Measurements from ENCODE around the gene MYO5A.

Gene MYO5A

GRCh38 chr15:52499506-52499905 is 29.2 kb downstream of the MYO5A start:
- H3K4me3 ChIP-seq (ENCODE audit: low read length, poor library complexity, severe bottlenecking) = no peak overlapping the region
- H4K20me1 ChIP-seq (ENCODE audit: insufficient read depth, low read length, poor library complexity, severe bottlenecking) = no peaks in the 10 kb centered on the region
- H3K9ac ChIP-seq (ENCODE audit: low read depth, low read length, poor library complexity, severe bottlenecking) = no peak overlapping the region
- H2AFZ ChIP-seq (ENCODE audit: low read length) = no peak overlapping the region
- no peak for TF ChIP-seq EZH2phosphoT487 (IDR thresholded peaks at IDR 0.05; ENCODE audit: borderline replicate concordance)
- TF ChIP-seq CTCF (conservative IDR thresholded peaks at IDR 0.05; ENCODE audit: low read length) = no peak
- H3K9me2 ChIP-seq (replicated peaks; ENCODE audit: low read depth, low read length) = no peaks in the 10 kb centered on the region
- H3F3A ChIP-seq (ENCODE audit: low read depth) = no peaks in the 10 kb centered on the region
- peaks cover 10% of the 10 kb centered on the region; the same call in 1 of the 2 replicates for H3K79me2 ChIP-seq (ENCODE audit: insufficient read depth, low read length)
- no peaks in the 10 kb centered on the region for H3K27me3 ChIP-seq (ENCODE audit: insufficient read depth, low read length, poor library complexity, severe bottlenecking)
- no peaks in the 10 kb centered on the region for H3K36me3 ChIP-seq (ENCODE audit: insufficient read depth, low read length)
- H3K4me2 ChIP-seq (ENCODE audit: low read depth, low read length, poor library complexity, severe bottlenecking) = no peak overlapping the region
- H3K4me1 ChIP-seq (ENCODE audit: insufficient read depth, low read length, poor library complexity, severe bottlenecking) = peaks cover 9% of the 10 kb centered on the region
- no peaks in the 10 kb centered on the region for H3K9me3 ChIP-seq (ENCODE audit: insufficient read depth, low read depth, low read length)

- Histone ChIP-seq H3K4me3 (ENCODE audit: low read length, poor library complexity, severe bottlenecking) (no peak overlapping the region), H3K27me3 (ENCODE audit: insufficient read depth, low read length, poor library complexity, severe bottlenecking) (no peaks in the 10 kb centered on the region), H3K4me2 (ENCODE audit: low read depth, low read length, poor library complexity, severe bottlenecking) (no peak overlapping the region), H3K79me2 (ENCODE audit: insufficient read depth, low read length) (peaks cover 10% of the 10 kb centered on the region; the same call in 1 of the 2 replicates), H3K9ac (ENCODE audit: low read depth, low read length, poor library complexity, severe bottlenecking) (no peak overlapping the region), H3K9me2 (replicated peaks; ENCODE audit: low read depth, low read length) (no peaks in the 10 kb centered on the region), H3K36me3 (ENCODE audit: insufficient read depth, low read length) (no peaks in the 10 kb centered on the region), H3K9me3 (ENCODE audit: insufficient read depth, low read depth, low read length) (no peaks in the 10 kb centered on the region), H3K4me1 (ENCODE audit: insufficient read depth, low read length, poor library complexity, severe bottlenecking) (peaks cover 9% of the 10 kb centered on the region), H2AFZ (ENCODE audit: low read length) (no peak overlapping the region), H3F3A (ENCODE audit: low read depth) (no peaks in the 10 kb centered on the region), H4K20me1 (ENCODE audit: insufficient read depth, low read length, poor library complexity, severe bottlenecking) (no peaks in the 10 kb centered on the region)
- TF ChIP-seq EZH2phosphoT487 (IDR thresholded peaks at IDR 0.05; ENCODE audit: borderline replicate concordance) (no peak), CTCF (conservative IDR thresholded peaks at IDR 0.05; ENCODE audit: low read length) (no peak)
Measured at GRCh38 chr15:52498706-52499105, 30.0 kb downstream of the MYO5A start.

- no peak overlapping the region for H3K9ac ChIP-seq (ENCODE audit: low read depth, low read length, poor library complexity, severe bottlenecking)
- no peaks in the 10 kb centered on the region for H3K36me3 ChIP-seq (ENCODE audit: insufficient read depth, low read length)
- H3K9me2 ChIP-seq (replicated peaks; ENCODE audit: low read depth, low read length) = no peaks in the 10 kb centered on the region
- H3K4me3 ChIP-seq (ENCODE audit: low read length, poor library complexity, severe bottlenecking) = no peak overlapping the region
- peaks cover 15% of the 10 kb centered on the region; the same call in 1 of the 2 replicates for H3K79me2 ChIP-seq (ENCODE audit: insufficient read depth, low read length)
- H2AFZ ChIP-seq (ENCODE audit: low read length) = no peak overlapping the region
- H3K4me1 ChIP-seq (ENCODE audit: insufficient read depth, low read length, poor library complexity, severe bottlenecking) = peaks cover 9% of the 10 kb centered on the region
- no peaks in the 10 kb centered on the region for H3F3A ChIP-seq (ENCODE audit: low read depth)
- H3K9me3 ChIP-seq (ENCODE audit: insufficient read depth, low read depth, low read length) = no peaks in the 10 kb centered on the region
- TF ChIP-seq CTCF (conservative IDR thresholded peaks at IDR 0.05; ENCODE audit: low read length) (no peak), EZH2phosphoT487 (IDR thresholded peaks at IDR 0.05; ENCODE audit: borderline replicate concordance) (no peak)
- no peaks in the 10 kb centered on the region for H3K27me3 ChIP-seq (ENCODE audit: insufficient read depth, low read length, poor library complexity, severe bottlenecking)
- no peak overlapping the region for H3K4me2 ChIP-seq (ENCODE audit: low read depth, low read length, poor library complexity, severe bottlenecking)
- H4K20me1 ChIP-seq (ENCODE audit: insufficient read depth, low read length, poor library complexity, severe bottlenecking) = no peaks in the 10 kb centered on the region
Measured at GRCh38 chr15:52496776-52497470, 31.8 kb downstream of the MYO5A start.

All from Loucy (cell line).